Measurements from ENCODE around the gene CYTH4.
"Not testable (repeated sequence)": the region's sequence is repeated elsewhere in the genome, so short reads cannot be mapped to it uniquely, and the experiment has no call there.

Gene CYTH4, protein sequence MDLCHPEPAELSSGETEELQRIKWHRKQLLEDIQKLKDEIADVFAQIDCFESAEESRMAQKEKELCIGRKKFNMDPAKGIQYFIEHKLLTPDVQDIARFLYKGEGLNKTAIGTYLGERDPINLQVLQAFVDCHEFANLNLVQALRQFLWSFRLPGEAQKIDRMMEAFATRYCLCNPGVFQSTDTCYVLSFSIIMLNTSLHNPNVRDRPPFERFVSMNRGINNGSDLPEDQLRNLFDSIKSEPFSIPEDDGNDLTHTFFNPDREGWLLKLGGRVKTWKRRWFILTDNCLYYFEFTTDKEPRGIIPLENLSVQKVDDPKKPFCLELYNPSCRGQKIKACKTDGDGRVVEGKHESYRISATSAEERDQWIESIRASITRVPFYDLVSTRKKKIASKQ

GRCh38 chr22:37282385-37282677, at the start of gene CYTH4:
Gene CYTH4, plus strand, starts transcription at chr22:37282508. Its CDS starts 62 bp downstream, at chr22:37282570.
- DNase-seq (ENCODE audit: low read depth in 2 of 2) = peak; percentile 66 to 68

DNA sequence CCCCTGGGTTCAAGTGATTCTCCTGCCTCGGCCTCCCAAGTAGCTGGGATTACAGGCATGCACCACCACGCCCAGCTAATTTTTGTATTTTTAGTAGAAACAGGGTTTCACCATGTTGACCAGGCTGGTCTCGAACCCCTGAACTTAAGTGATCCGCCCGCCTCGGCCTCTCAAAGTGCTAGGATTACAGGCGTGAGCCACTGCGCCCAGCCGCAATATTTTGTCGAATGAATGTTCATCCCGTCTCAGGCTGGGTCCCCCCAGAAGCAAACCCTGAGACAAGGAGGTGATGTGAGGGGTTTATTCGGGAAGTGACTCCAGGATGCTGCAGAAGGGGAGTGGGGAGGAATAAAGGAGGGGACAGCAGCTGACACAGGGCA, 48.9 kb upstream of the CYTH4 start:
- not testable (repeated sequence) for DNase-seq (ENCODE audit: low read depth in 2 of 2)

GRCh38 chr22:37233751-37234631, 48.3 kb upstream of the CYTH4 start:
- DNase-seq (ENCODE audit: low read depth in 2 of 2) = no peak

- DNase-seq (ENCODE audit: low read depth in 2 of 2) = no peak
Measured at GRCh38 chr22:37234736-37235711, 47.3 kb upstream of the CYTH4 start.

GRCh38 chr22:37235897-37236607, 46.3 kb upstream of the CYTH4 start:
- no peak for DNase-seq (ENCODE audit: low read depth in 2 of 2)

- DNase-seq (ENCODE audit: low read depth in 2 of 2) = no peak
Measured at GRCh38 chr22:37237371-37238268, 44.7 kb upstream of the CYTH4 start.

DNA sequence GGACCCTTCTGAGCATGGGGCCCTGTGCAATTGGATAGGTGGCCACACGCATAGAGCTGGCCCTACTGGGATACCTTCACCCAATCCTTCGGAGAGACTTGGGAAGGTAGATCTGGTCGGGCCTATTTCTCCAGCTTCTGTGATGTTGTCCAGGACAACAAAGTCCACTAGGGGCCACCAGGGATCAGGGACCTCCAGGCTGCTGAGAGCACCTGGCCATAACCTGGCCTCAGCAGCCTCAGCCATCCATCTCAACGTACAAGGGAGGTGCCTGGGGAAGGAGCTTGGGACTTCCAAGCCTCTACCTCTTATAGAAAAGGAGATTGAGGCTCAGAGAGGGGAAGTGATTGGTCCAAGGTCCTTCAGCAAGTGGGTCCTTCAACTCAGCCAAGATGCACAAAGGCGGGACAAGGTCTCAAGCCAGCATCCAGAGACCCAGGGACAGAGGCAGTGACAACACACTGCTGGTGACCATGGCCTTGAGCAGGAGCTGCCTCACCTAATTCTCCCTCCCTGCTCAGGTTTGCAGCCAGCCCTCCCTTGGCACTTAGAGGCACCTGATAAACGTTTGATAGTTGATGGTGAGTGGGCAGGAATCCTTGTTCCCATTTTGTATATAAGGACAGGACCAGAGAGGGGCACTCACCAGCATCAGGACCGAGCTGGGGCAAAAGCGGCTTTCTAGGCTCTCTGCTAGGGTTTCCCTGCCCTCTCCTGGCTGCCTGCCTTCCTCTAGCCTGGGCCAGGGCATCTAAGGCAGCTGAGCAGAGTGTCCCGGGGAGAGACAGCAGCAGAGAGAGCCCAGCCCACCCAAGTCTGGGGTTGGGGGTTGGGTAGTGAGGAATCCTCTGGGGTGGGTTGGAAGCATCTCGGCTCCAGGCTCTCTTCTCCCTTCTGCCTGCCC, 42.7 kb upstream of the CYTH4 start:
- DNase-seq (ENCODE audit: low read depth in 2 of 2) = no peak

- no peak for DNase-seq (ENCODE audit: low read depth in 2 of 2)
Measured at GRCh38 chr22:37240240-37240940, 41.9 kb upstream of the CYTH4 start.

DNA sequence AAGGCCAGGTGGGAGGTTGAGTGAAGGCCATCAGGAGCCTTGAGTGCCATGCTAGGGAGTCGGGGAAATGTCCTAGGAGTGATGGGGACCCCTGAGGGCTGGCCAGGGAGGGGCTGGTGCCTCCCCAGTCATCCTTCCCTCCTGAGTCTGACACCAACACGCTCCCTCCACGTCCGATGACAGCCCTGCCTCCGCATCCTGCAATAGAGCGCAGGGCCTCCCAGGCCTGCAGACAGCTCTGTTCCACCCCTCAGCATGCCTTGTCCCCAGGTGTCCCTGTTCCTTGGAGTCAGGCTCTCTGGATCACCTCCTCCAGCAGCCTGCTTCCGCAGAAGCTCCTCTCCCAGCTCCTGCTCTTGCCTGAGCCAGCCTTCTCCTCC, 41.4 kb upstream of the CYTH4 start:
- DNase-seq (ENCODE audit: low read depth in 2 of 2) = no peak

- no peak for DNase-seq (ENCODE audit: low read depth in 2 of 2)
Measured at GRCh38 chr22:37241351-37242142, 40.8 kb upstream of the CYTH4 start.

GRCh38 chr22:37242395-37242918, 39.9 kb upstream of the CYTH4 start:
- peak; percentile 84 for DNase-seq (ENCODE audit: low read depth in 2 of 2)

GRCh38 chr22:37243402-37244113, 38.8 kb upstream of the CYTH4 start:
- DNase-seq (ENCODE audit: low read depth in 2 of 2) = no peak

- peak; percentile 84 to 93 for DNase-seq (ENCODE audit: low read depth in 2 of 2)
Measured at GRCh38 chr22:37244114-37244921, 38.0 kb upstream of the CYTH4 start, which contains the start of gene RAC2. Gene RAC2, minus strand, starts transcription at chr22:37244269. Its CDS starts 121 bp downstream, at chr22:37244148.

DNA sequence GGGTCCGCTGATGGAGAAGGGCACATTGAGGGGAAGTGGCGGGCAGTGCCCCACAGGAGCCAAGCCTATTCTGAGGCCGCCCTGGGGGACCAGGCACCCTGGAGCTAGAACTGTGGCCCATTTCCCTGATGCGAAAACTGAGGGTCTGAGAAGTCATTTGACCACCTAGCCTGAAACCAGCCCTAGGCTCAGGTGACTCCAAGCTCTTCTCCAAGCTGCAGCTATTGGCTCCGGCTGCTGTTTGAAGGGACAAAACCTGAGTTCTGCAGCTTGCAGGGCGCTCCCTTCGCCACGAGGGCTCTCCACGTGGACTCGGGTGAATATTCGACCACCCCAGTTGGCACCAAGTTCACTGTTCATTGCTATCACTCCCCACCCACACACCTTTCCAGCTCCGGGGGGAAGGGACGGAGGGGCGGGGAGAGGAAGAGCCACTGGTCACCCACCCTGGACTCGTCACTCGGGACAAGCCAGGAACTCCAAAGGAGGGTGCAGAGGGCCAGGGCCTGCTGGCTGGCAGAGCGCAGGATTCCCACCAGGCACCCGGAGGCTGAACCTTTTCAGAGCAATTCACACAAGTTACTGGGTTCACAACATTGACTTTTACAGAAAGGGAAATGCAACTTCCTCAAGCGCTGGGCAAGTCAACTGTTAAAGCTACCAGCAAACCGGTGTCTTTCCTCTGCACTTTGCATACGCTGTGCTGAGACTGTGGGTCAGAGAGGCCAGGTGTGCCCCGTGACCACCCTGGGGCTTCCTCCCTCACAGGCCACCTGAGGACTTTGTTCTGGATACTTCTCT, 37.2 kb upstream of the CYTH4 start:
- no peak for DNase-seq (ENCODE audit: low read depth in 2 of 2)

- DNase-seq (ENCODE audit: low read depth in 2 of 2) = no peak
Measured at GRCh38 chr22:37245740-37246139, 36.6 kb upstream of the CYTH4 start.

Measured in activated CD4-positive, alpha-beta T cell treated with anti-CD3 and anti-CD28 coated beads for 24 hours (primary cell).